Measurements from ENCODE around the gene RESP18. TPM values are rescaled to one million over a fixed set of nuclear protein-coding genes. Genes with fewer than 3 reads are reported as not detected.
"Not testable (repeated sequence)": the region's sequence is repeated elsewhere in the genome, so short reads cannot be mapped to it uniquely, and the experiment has no call there.

RESP18 gene
- total RNA-seq, 2 donors from 2014 or later, result not detected

GRCh38 chr2:219293736-219294231 is 38.8 kb downstream of the RESP18 start:
- DNase-seq (no peak), ATAC-seq (no peak)
- H3K9me3 ChIP-seq (ENCODE audit: control insufficient read depth, low read length, poor library complexity, severe bottlenecking), result no peaks in the 10 kb centered on the region
- H3K4me1 Mint-ChIP-seq, result peaks cover 11% of the 10 kb centered on the region
- H3K27ac Mint-ChIP-seq, result peak overlapping the region; percentile 66
- peak overlapping the region; percentile 90 for H3K4me3 Mint-ChIP-seq
- no peaks in the 10 kb centered on the region for H3K36me3 Mint-ChIP-seq (ENCODE audit: low read depth)
- H3K27me3 Mint-ChIP-seq, result no peaks in the 10 kb centered on the region

- no peaks in the 10 kb centered on the region for H3K9me3 ChIP-seq (ENCODE audit: control insufficient read depth, low read length, poor library complexity, severe bottlenecking)
- no peaks in the 10 kb centered on the region for H3K27me3 Mint-ChIP-seq
- peaks cover 11% of the 10 kb centered on the region for H3K4me1 Mint-ChIP-seq
- H3K4me3 Mint-ChIP-seq, result no peak overlapping the region
- no peak for ATAC-seq
- no peak for DNase-seq
- no peak overlapping the region for H3K27ac Mint-ChIP-seq
- no peaks in the 10 kb centered on the region for H3K36me3 Mint-ChIP-seq (ENCODE audit: low read depth)
These were observed 39.9 kb downstream of the RESP18 start for GRCh38 chr2:219292616-219293015.

- no peaks in the 10 kb centered on the region for H3K9me3 ChIP-seq (ENCODE audit: control insufficient read depth, low read length, poor library complexity, severe bottlenecking)
- Mint-ChIP-seq H3K4me1 (peaks cover 11% of the 10 kb centered on the region), H3K27ac (no peak overlapping the region), H3K4me3 (no peak overlapping the region), H3K27me3 (no peaks in the 10 kb centered on the region), H3K36me3 (ENCODE audit: low read depth) (no peaks in the 10 kb centered on the region)
- no peak for ATAC-seq
- no peak for DNase-seq
These were observed 40.5 kb downstream of the RESP18 start for GRCh38 chr2:219291910-219292490.

GRCh38 chr2:219291394-219291793 is 41.1 kb downstream of the RESP18 start:
- Mint-ChIP-seq H3K27me3 (no peaks in the 10 kb centered on the region), H3K36me3 (ENCODE audit: low read depth) (no peaks in the 10 kb centered on the region), H3K4me1 (peaks cover 10% of the 10 kb centered on the region), H3K27ac (no peak overlapping the region), H3K4me3 (no peak overlapping the region)
- no peaks in the 10 kb centered on the region for H3K9me3 ChIP-seq (ENCODE audit: control insufficient read depth, low read length, poor library complexity, severe bottlenecking)
- DNase-seq, result no peak
- no peak for ATAC-seq

- Mint-ChIP-seq H3K4me3 (no peak overlapping the region), H3K4me1 (peaks cover 6% of the 10 kb centered on the region), H3K27me3 (no peaks in the 10 kb centered on the region), H3K27ac (no peak overlapping the region), H3K36me3 (ENCODE audit: low read depth) (no peaks in the 10 kb centered on the region)
- DNase-seq, result no peak
- H3K9me3 ChIP-seq (ENCODE audit: control insufficient read depth, low read length, poor library complexity, severe bottlenecking), result no peaks in the 10 kb centered on the region
- ATAC-seq, result no peak
These were observed 42.0 kb downstream of the RESP18 start for GRCh38 chr2:219290381-219291171.

GRCh38 chr2:219289537-219290361 is 42.8 kb downstream of the RESP18 start:
- ATAC-seq (no peak), DNase-seq (no peak)
- H3K27ac Mint-ChIP-seq, result no peak overlapping the region
- H3K36me3 Mint-ChIP-seq (ENCODE audit: low read depth), result no peaks in the 10 kb centered on the region
- H3K27me3 Mint-ChIP-seq, result no peaks in the 10 kb centered on the region
- no peaks in the 10 kb centered on the region for H3K9me3 ChIP-seq (ENCODE audit: control insufficient read depth, low read length, poor library complexity, severe bottlenecking)
- H3K4me3 Mint-ChIP-seq, result no peak overlapping the region
- H3K4me1 Mint-ChIP-seq, result peaks cover 6% of the 10 kb centered on the region

GRCh38 chr2:219289195-219289536 is 43.4 kb downstream of the RESP18 start:
- ATAC-seq (no peak), DNase-seq (no peak)
- Mint-ChIP-seq H3K36me3 (ENCODE audit: low read depth) (no peaks in the 10 kb centered on the region), H3K27ac (no peak overlapping the region), H3K4me1 (peaks cover 3% of the 10 kb centered on the region), H3K27me3 (no peaks in the 10 kb centered on the region), H3K4me3 (no peak overlapping the region)
- no peaks in the 10 kb centered on the region for H3K9me3 ChIP-seq (ENCODE audit: control insufficient read depth, low read length, poor library complexity, severe bottlenecking)

- H3K4me3 Mint-ChIP-seq, result no peak overlapping the region
- H3K9me3 ChIP-seq (ENCODE audit: control insufficient read depth, low read length, poor library complexity, severe bottlenecking), result no peaks in the 10 kb centered on the region
- peaks cover 4% of the 10 kb centered on the region for H3K4me1 Mint-ChIP-seq
- ATAC-seq (peak; percentile 24), DNase-seq (no peak)
- H3K27me3 Mint-ChIP-seq, result no peaks in the 10 kb centered on the region
- H3K36me3 Mint-ChIP-seq (ENCODE audit: low read depth), result peaks cover 4% of the 10 kb centered on the region
- H3K27ac Mint-ChIP-seq, result peak overlapping the region; percentile 16
These were observed 44.8 kb downstream of the RESP18 start for GRCh38 chr2:219287580-219288265.

GRCh38 chr2:219287116-219287440 is 45.5 kb downstream of the RESP18 start:
- not testable (repeated sequence) for H3K27me3 Mint-ChIP-seq; H3K9me3 ChIP-seq (ENCODE audit: control insufficient read depth, low read length, poor library complexity, severe bottlenecking); DNase-seq; H3K4me1 Mint-ChIP-seq; H3K4me3 Mint-ChIP-seq; H3K36me3 Mint-ChIP-seq (ENCODE audit: low read depth)
- ATAC-seq, result peak; percentile 21
- H3K27ac Mint-ChIP-seq, result peak overlapping the region; percentile 16

- ATAC-seq (peak; percentile 20), DNase-seq (no peak)
- Mint-ChIP-seq H3K4me3 (no peak overlapping the region), H3K27me3 (no peaks in the 10 kb centered on the region), H3K27ac (peak overlapping the region; percentile 16), H3K4me1 (peaks cover 4% of the 10 kb centered on the region), H3K36me3 (ENCODE audit: low read depth) (peaks cover 4% of the 10 kb centered on the region)
- no peaks in the 10 kb centered on the region for H3K9me3 ChIP-seq (ENCODE audit: control insufficient read depth, low read length, poor library complexity, severe bottlenecking)
These were observed 46.0 kb downstream of the RESP18 start for GRCh38 chr2:219286436-219287115.

GRCh38 chr2:219285894-219286425 is 46.6 kb downstream of the RESP18 start:
- no peaks in the 10 kb centered on the region for H3K9me3 ChIP-seq (ENCODE audit: control insufficient read depth, low read length, poor library complexity, severe bottlenecking)
- ATAC-seq (peak; percentile 5), DNase-seq (no peak)
- Mint-ChIP-seq H3K4me1 (peaks cover 6% of the 10 kb centered on the region), H3K27ac (peak overlapping the region; percentile 75), H3K4me3 (no peak overlapping the region), H3K36me3 (ENCODE audit: low read depth) (peaks cover 4% of the 10 kb centered on the region), H3K27me3 (no peaks in the 10 kb centered on the region)

GRCh38 chr2:219285373-219285735 is 47.2 kb downstream of the RESP18 start:
- Mint-ChIP-seq H3K27me3 (no peaks in the 10 kb centered on the region), H3K4me1 (peaks cover 6% of the 10 kb centered on the region), H3K4me3 (no peak overlapping the region), H3K36me3 (ENCODE audit: low read depth) (peaks cover 4% of the 10 kb centered on the region), H3K27ac (peak overlapping the region; percentile 75)
- no peaks in the 10 kb centered on the region for H3K9me3 ChIP-seq (ENCODE audit: control insufficient read depth, low read length, poor library complexity, severe bottlenecking)
- no peak for ATAC-seq
- DNase-seq, result no peak

Data from T-helper 17 cell (primary cell).